ENCODE data around the gene CD209. TPM values are rescaled to one million over a fixed set of nuclear protein-coding genes. Genes with fewer than 3 reads are reported as not detected.

The CD209 gene
- total and polyA plus RNA-seq, 3 donors from 2014 or later: 0.55 to 5.0 (median 0.74) TPM

- no peaks in the 10 kb centered on the region for H3K27me3 ChIP-seq
- H3K9me3 ChIP-seq: no peaks in the 10 kb centered on the region
- H3K4me1 ChIP-seq: peaks cover 3% of the 10 kb centered on the region
- no peak overlapping the region for H3K27ac ChIP-seq
- no peak for DNase-seq
- intact Hi-C loops (cut with DNase I; ENCODE audit: low total_unique reads): no loop called here
- TF ChIP-seq CTCF (IDR thresholded peaks at IDR 0.05) (no peak), POLR2A (IDR thresholded peaks at IDR 0.05) (no peak)
- H3K4me3 ChIP-seq: no peak overlapping the region
- no peaks in the 10 kb centered on the region for H3K36me3 ChIP-seq (ENCODE audit: low read depth, missing control alignments)
- WGBS, 2 donors: 61 to 68% methylated on average over 4 to 5 of the region's 5 CpGs
Observed at GRCh38 chr19:7731615-7732014, 15.7 kb downstream of the CD209 start.

- peaks cover 3% of the 10 kb centered on the region for H3K4me1 ChIP-seq
- no peaks in the 10 kb centered on the region for H3K27me3 ChIP-seq
- DNase-seq: no peak
- no peaks in the 10 kb centered on the region for H3K36me3 ChIP-seq (ENCODE audit: low read depth, missing control alignments)
- intact Hi-C loops (cut with DNase I; ENCODE audit: low total_unique reads): no loop called here
- H3K4me3 ChIP-seq: no peak overlapping the region
- H3K9me3 ChIP-seq: no peaks in the 10 kb centered on the region
- no peak overlapping the region for H3K27ac ChIP-seq
- TF ChIP-seq CTCF (IDR thresholded peaks at IDR 0.05) (no peak), POLR2A (IDR thresholded peaks at IDR 0.05) (no peak)
- 43 to 48% methylated on average over 20 to 39 of the region's 39 CpGs for WGBS, 2 donors
Observed at GRCh38 chr19:7731218-7731595, 16.1 kb downstream of the CD209 start.

GRCh38 chr19:7730286-7731217 lies 16.8 kb downstream of the CD209 start:
- DNase-seq: no peak
- Histone ChIP-seq H3K4me1 (peaks cover 3% of the 10 kb centered on the region), H3K27me3 (no peaks in the 10 kb centered on the region), H3K4me3 (no peak overlapping the region), H3K9me3 (no peaks in the 10 kb centered on the region), H3K36me3 (ENCODE audit: low read depth, missing control alignments) (no peaks in the 10 kb centered on the region), H3K27ac (no peak overlapping the region)
- no peak for TF ChIP-seq CTCF (IDR thresholded peaks at IDR 0.05)
- TF ChIP-seq POLR2A (IDR thresholded peaks at IDR 0.05): no peak
- 2 to 7% methylated on average over 15 to 66 of the region's 78 CpGs for WGBS, 2 donors
- intact Hi-C loops (cut with DNase I; ENCODE audit: low total_unique reads): no loop called here

GRCh38 chr19:7729831-7730285 lies 17.5 kb downstream of the CD209 start:
- H3K4me3 ChIP-seq: no peak overlapping the region
- DNase-seq: no peak
- WGBS, 2 donors: 6% methylated on average over 18 to 22 of the region's 34 CpGs
- H3K4me1 ChIP-seq: peaks cover 3% of the 10 kb centered on the region
- intact Hi-C loops (cut with DNase I; ENCODE audit: low total_unique reads): no loop called here
- no peak overlapping the region for H3K27ac ChIP-seq
- H3K9me3 ChIP-seq: no peaks in the 10 kb centered on the region
- TF ChIP-seq CTCF (IDR thresholded peaks at IDR 0.05) (no peak), POLR2A (IDR thresholded peaks at IDR 0.05) (no peak)
- H3K27me3 ChIP-seq: no peaks in the 10 kb centered on the region
- H3K36me3 ChIP-seq (ENCODE audit: low read depth, missing control alignments): no peaks in the 10 kb centered on the region
